SK-N-SH treated with all-trans-retinoic acid at 6 μM for 48 hours (cell line): ENCODE data around the gene SMPD3.

Experiments used
- ISL1 ChIP-seq: fragments of 250-450 bp; sonication (Bioruptor Pico); IDR thresholded peaks from 2 replicates; pipeline ENCODE4 v2.1.2; 2022; ENCODE audit warnings: mild to moderate bottlenecking, moderate library complexity
- OSR1 ChIP-seq: fragments of 250-450 bp; sonication (Bioruptor Pico); IDR thresholded peaks from 2 replicates; pipeline ENCODE4 v1.8.0; 2022; ENCODE audit warnings: moderate library complexity, mild to moderate bottlenecking, inconsistent platforms
- PPARA ChIP-seq: fragments of 250-450 bp; sonication (Bioruptor Pico); IDR thresholded peaks from 2 replicates; pipeline ENCODE4 v1.5.0; 2020; ENCODE audit warnings: mild to moderate bottlenecking, borderline replicate concordance
- RARB ChIP-seq: fragments of 250-450 bp; sonication (Bioruptor Pico); IDR thresholded peaks from 2 replicates; pipeline ENCODE4 v1.8.0; 2021; ENCODE audit warnings: mild to moderate bottlenecking, moderate library complexity
- TCF4 ChIP-seq: fragments of 250-450 bp; sonication (Bioruptor Pico); IDR thresholded peaks from 2 replicates; pipeline ENCODE4 v1.8.0; 2021; ENCODE audit warnings: mild to moderate bottlenecking, moderate library complexity, borderline replicate concordance
- ZFP3 ChIP-seq: fragments of 250-450 bp; sonication (Bioruptor Pico); IDR thresholded peaks from 2 replicates; pipeline ENCODE4 v1.5.0; 2020; ENCODE audit warnings: mild to moderate bottlenecking, moderate library complexity
- ZFP30 ChIP-seq: fragments of 450-650 bp; formaldehyde crosslinking; IDR thresholded peaks from 2 replicates; pipeline ENCODE4 v1.5.0; 2022; ENCODE audit warnings: mild to moderate bottlenecking, moderate library complexity
- ZNF565 ChIP-seq: fragments of 450-650 bp; formaldehyde crosslinking; conservative IDR thresholded peaks from 2 replicates; pipeline ENCODE4 v1.5.0; 2020; ENCODE audit warnings: low read depth, mild to moderate bottlenecking, moderate library complexity
- ZNF70 ChIP-seq: fragments of 450-650 bp; formaldehyde crosslinking; IDR thresholded peaks from 2 replicates; pipeline ENCODE4 v1.5.0; 2020; ENCODE audit warnings: mild to moderate bottlenecking, moderate library complexity
- TF ChIP-seq, protein P1 (sequence below): fragments of 250-450 bp; sonication (Bioruptor Pico); IDR thresholded peaks from 2 replicates; pipeline ENCODE4 v1.5.1; 2020; ENCODE audit warnings: low read depth, mild to moderate bottlenecking, moderate library complexity
- TF ChIP-seq, protein P2 (sequence below): fragments of 250-450 bp; sonication (Bioruptor Pico); IDR thresholded peaks from 2 replicates; pipeline ENCODE4 v1.5.0; 2020; ENCODE audit warnings: mild to moderate bottlenecking, moderate library complexity
- TF ChIP-seq, protein P3 (sequence below): fragments of 250-450 bp; sonication (Bioruptor Pico); IDR thresholded peaks from 2 replicates; pipeline ENCODE4 v1.8.0; 2020; ENCODE audit warnings: mild to moderate bottlenecking, moderate library complexity, borderline replicate concordance
- TF ChIP-seq, protein P4 (sequence below): fragments of 250-450 bp; sonication (Bioruptor Pico); IDR thresholded peaks from 2 replicates; pipeline ENCODE4 v1.5.1; 2021; ENCODE audit warnings: mild to moderate bottlenecking, moderate library complexity

DNA sequence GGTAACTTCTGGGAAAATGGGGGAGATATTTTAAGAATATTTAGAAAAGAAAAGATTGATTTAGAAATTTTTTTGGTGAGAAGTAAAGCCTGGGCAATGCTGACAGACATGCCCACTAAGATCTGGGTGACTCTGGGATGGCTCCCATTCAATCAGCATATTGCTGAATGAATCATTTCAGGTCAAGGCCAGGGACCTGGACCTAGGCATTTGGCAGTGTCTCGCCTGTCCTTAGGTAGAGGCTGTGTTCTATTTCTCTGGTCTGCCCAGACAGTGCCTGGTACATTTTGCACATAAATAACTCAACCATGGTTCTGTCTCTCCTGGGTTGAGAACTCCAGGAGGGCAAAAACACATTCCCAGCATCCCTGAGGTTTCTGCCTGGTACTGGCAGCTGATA lies 39.9 kb downstream of the SMPD3 start:
- TF ChIP-seq, protein P1, sequence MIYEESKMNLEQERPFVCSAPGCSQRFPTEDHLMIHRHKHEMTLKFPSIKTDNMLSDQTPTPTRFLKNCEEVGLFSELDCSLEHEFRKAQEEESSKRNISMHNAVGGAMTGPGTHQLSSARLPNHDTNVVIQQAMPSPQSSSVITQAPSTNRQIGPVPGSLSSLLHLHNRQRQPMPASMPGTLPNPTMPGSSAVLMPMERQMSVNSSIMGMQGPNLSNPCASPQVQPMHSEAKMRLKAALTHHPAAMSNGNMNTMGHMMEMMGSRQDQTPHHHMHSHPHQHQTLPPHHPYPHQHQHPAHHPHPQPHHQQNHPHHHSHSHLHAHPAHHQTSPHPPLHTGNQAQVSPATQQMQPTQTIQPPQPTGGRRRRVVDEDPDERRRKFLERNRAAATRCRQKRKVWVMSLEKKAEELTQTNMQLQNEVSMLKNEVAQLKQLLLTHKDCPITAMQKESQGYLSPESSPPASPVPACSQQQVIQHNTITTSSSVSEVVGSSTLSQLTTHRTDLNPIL = no peak
- TF ChIP-seq ZFP30 (CRISPR knock-in tag) (no peak), TCF4 (no peak), OSR1 (CRISPR knock-in tag) (no peak), RARB (CRISPR knock-in tag) (no peak), ZFP3 (no peak), ISL1 (no peak), ZNF565 (CRISPR knock-in tag) (no peak), PPARA (CRISPR knock-in tag) (no peak), ZNF70 (no peak)
- TF ChIP-seq, protein P2, sequence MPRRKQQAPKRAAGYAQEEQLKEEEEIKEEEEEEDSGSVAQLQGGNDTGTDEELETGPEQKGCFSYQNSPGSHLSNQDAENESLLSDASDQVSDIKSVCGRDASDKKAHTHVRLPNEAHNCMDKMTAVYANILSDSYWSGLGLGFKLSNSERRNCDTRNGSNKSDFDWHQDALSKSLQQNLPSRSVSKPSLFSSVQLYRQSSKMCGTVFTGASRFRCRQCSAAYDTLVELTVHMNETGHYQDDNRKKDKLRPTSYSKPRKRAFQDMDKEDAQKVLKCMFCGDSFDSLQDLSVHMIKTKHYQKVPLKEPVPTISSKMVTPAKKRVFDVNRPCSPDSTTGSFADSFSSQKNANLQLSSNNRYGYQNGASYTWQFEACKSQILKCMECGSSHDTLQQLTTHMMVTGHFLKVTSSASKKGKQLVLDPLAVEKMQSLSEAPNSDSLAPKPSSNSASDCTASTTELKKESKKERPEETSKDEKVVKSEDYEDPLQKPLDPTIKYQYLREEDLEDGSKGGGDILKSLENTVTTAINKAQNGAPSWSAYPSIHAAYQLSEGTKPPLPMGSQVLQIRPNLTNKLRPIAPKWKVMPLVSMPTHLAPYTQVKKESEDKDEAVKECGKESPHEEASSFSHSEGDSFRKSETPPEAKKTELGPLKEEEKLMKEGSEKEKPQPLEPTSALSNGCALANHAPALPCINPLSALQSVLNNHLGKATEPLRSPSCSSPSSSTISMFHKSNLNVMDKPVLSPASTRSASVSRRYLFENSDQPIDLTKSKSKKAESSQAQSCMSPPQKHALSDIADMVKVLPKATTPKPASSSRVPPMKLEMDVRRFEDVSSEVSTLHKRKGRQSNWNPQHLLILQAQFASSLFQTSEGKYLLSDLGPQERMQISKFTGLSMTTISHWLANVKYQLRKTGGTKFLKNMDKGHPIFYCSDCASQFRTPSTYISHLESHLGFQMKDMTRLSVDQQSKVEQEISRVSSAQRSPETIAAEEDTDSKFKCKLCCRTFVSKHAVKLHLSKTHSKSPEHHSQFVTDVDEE (CRISPR knock-in tag) = no peak
- TF ChIP-seq, protein P3, sequence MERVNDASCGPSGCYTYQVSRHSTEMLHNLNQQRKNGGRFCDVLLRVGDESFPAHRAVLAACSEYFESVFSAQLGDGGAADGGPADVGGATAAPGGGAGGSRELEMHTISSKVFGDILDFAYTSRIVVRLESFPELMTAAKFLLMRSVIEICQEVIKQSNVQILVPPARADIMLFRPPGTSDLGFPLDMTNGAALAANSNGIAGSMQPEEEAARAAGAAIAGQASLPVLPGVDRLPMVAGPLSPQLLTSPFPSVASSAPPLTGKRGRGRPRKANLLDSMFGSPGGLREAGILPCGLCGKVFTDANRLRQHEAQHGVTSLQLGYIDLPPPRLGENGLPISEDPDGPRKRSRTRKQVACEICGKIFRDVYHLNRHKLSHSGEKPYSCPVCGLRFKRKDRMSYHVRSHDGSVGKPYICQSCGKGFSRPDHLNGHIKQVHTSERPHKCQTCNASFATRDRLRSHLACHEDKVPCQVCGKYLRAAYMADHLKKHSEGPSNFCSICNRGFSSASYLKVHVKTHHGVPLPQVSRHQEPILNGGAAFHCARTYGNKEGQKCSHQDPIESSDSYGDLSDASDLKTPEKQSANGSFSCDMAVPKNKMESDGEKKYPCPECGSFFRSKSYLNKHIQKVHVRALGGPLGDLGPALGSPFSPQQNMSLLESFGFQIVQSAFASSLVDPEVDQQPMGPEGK (CRISPR knock-in tag) = no peak
- TF ChIP-seq, protein P4, sequence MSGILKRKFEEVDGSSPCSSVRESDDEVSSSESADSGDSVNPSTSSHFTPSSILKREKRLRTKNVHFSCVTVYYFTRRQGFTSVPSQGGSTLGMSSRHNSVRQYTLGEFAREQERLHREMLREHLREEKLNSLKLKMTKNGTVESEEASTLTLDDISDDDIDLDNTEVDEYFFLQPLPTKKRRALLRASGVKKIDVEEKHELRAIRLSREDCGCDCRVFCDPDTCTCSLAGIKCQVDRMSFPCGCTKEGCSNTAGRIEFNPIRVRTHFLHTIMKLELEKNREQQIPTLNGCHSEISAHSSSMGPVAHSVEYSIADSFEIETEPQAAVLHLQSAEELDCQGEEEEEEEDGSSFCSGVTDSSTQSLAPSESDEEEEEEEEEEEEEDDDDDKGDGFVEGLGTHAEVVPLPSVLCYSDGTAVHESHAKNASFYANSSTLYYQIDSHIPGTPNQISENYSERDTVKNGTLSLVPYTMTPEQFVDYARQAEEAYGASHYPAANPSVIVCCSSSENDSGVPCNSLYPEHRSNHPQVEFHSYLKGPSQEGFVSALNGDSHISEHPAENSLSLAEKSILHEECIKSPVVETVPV (CRISPR knock-in tag) = no peak
